LoVo (cell line): Measurements from ENCODE around the gene DHRS3.
"Not testable (repeated sequence)": the region's sequence is repeated elsewhere in the genome, so short reads cannot be mapped to it uniquely, and the experiment has no call there.

Experiments used
- DNase-seq: peaks from one replicate; pipeline ENCODE4 v3.0.0-alpha.2; 2016; ENCODE audit warnings: low spot score

The DHRS3 gene

DNA sequence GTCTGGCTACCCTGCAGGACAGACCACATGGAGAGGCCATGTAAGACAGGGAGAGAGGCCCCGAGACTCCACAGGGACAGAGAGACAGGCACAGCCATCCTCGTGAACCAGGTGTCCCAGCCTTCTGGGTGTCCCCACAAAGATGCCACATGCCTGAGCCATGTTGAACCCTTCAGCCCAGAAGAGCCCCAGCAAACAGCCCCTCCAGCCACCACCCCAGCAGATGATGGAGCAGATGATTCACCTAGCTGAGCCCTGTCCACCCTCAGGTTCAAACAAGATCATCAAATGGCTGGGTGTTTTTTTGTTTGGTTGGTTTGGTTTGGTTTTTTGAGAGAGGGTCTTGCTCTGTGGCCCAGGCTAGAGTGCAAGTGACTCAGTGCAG lies 78.7 kb downstream of the DHRS3 start:
- no peak for DNase-seq

DNA sequence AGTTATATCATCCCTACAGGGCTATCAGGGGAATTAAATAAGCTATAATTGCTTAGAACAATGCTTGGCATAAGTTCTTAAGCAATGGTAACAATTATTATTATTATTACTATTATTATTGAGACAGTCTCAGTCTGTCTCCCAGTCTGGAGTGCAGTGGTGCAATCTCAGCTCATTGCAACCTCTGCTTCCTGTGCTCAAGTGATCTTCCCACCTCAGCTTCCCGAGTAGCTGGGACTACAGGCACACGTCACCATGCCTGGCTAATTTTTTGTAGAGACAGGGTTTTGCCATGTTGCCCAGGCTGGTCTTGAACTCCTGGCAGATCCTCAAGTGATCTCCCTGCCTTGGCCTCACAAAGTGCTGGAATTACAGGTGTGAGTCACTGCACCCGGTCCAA lies 79.5 kb downstream of the DHRS3 start:
- not testable (repeated sequence) for DNase-seq

DNA sequence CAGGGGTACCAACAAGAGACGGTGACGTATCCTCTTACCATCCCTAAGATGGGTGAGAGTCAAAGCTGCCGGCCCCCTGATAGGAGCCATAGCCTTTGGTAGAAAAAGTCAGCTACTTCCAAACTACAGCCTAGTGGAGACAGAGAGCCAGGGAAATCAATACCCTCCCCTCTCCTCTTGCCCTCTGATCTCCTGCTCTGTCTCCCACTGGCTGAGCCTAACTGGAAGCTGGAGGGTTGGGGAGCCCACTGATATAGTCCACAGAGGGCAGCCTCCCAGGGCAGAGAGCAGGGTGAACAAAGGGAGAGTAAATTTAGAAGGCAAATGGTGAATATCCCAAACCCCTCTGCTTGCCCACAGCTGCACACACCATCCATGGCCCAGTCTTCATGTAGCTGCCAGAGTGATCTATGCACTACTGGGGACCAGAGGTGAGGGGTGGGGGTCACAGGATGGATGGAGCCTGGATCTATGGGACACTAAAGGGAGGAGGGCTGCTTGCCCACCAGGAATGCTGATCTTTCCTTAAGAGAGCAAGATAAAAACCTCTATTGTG lies 80.0 kb downstream of the DHRS3 start:
- DNase-seq, result no peak

DNA sequence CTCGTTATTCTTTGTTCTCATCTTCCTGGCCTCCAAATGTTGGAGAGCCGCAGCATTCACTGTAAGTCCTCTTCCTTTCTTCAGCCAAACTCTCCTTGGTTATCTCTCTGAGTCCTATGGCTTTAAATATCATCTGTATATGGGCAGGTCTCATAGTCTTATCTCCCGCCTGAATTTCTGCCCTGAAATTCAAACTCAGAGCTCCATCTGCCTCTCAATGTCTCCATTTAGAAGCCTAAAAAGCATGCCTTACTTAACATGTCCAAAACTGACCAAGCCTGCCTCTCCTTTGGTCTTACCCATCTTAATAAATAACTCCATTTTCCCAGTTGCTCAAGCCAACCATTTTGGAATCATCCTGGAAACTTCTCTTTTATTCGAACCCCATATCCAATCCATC lies 80.7 kb downstream of the DHRS3 start:
- DNase-seq, result no peak

DNA sequence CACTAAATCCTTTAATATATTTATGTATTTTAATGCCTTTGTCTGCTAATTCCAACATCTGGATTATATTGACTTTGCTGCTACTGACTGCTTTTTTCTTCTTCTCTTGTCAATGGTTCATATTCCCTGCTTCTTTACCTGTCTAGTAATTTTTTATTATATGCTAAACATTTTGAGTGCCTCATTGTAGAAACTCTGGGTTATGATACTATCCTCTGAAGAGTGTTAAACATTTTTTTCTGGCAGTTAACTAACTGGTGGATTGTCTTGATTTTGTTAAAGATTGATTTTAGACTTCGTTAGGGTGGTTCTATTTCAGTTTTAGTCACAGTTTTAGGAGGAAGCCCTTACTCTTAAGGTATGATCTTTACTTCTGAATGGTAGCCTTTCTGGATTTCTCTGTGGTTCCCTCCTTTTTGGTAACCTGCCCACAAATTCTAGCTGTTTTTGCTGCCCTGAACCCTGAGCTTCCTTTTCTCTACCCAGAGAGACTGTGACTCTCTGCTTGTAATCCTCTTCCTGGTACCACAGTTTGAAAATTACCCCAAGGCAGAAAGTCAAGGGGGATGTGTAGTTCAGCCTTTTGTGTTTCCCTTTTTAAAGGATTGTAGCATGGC lies 81.9 kb downstream of the DHRS3 start:
- no peak for DNase-seq

- DNase-seq, result no peak
Observed at GRCh38 chr1:12532405-12533315, 85.3 kb downstream of the DHRS3 start.

DNA sequence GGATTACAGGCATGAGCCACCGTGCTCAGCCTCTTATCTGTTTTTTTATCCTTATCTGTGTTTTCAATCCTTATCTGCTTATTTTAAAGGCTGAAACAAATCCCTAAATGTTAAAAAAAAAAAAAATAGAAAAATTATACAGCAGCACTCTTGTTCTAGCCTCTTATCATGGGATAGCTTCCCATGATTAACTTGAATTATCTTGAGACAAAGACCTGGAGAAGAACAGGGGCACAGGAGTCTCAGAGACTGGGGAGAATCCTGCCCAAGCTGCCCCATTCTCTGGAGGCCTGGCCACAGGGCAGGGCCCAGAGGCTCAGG lies 86.9 kb downstream of the DHRS3 start:
- no peak for DNase-seq

DNA sequence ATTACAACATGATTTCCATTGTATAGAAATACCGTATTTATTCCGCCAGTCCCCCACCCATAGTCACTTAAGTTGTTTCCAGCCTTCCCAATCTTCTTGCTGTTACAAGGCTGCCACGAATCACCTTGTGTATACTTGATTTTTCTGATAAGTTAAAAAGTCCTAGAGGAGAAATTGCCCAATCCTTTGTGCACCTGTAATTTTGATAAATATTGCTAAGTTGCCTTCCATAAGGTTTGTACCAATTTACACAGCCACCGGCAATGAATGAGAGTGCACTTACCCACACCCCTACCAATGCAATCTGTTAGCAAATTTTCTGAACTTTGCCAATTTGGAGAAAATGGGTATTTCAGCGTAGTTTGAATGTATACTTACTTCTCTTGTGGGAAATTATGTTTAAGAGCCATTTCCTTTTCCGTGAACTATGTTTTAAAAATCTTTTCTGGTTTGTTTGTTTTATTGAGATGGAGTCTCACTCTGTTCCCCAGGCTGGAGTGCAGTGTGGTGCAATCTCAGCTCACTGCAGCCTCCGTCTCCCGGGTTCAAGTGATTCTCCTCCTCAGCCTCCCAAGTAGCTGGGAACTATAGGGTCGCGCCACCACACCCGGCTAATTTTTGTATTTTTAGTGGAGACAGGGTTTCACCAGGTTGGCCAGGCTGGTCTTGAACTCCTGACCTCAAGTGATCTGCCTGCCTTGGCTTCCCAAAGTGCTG lies 87.4 kb downstream of the DHRS3 start:
- DNase-seq, result no peak

GRCh38 chr1:12529640-12530174 lies 88.3 kb downstream of the DHRS3 start:
- no peak for DNase-seq

DNA sequence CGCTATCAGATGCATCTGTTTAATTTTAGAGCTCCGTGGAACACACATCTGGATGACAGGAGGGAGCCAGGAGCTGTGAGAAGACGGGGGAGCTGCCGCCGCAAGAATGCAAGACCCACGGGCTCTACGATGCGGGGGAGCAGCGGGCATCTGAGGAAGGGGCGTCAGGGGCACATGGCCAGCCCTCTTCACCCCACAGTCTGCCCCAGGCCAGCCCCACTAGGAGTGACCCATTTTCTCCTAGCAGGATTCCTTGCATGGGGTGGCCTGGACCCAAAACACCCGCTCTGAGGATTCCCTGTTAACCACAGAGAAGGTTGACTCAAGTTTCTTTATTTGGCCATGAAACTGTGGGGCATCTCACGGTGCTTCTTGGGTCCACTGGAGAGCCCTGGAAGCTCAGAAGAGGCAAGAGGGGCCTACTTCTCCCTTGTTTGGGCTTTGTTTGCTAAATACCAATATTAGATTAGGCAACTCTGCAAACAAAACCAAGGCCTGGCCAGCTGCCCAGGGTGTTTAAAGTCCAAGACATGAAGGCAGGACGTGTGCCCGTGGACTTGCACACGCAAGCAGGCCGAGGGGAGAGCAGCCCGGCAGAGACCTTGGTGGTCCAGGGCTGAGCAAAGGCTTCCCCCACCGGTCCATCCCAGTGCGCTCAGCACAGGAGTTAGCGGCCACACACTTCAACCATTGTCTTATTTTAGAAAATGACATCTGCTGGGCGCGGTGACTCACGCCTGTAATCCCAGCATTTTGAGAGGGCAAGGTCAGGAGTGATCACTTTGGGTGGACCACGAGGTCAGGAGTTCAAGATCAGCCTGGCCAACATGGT lies 89.8 kb downstream of the DHRS3 start:
- DNase-seq, result peak; percentile 80

- no peak for DNase-seq
Observed at GRCh38 chr1:12527564-12527963, 90.4 kb downstream of the DHRS3 start.

DNA sequence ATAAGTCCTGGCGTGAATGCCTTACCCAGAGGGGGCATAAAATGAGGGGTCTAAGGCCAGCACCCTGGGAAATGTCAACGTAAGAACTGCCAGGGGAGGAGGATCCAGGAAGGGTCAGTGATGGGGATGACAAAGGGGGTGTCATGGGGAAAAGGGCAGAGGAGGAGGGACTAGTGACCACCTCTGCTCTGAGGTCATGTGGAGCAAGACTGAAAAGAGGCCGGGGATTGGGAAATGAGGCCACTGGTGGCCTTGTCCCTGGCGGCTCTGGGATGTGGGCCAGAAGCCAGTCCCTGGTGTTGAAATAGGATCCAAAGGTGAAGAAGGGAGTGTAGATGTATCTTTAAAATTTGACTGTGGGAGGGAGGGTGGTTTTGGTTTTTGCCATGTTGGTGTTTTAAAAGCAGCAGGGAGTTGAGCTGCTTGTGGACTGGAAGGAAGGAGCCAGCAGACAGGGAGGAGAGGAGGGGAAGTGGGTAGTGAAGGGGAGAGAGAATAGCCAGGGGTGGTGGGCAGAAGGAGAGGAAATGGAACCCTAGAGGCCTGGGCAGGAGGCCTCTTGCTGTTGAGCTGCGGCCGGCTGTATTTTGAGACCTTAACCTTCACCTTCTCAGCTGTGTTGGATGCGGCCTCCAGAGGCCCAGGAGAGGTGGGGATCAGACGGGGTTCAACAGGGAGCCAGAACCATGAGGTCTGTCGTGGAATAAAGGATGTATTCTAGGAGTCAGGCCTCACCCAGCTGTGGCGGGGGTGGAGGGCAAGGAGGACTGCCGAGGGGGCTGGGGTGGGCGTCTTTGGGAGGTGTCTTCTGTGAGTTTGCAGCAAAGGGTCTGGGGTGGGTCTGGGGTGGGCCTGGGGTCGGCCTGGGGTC lies 92.5 kb downstream of the DHRS3 start:
- peak; percentile 31 for DNase-seq

DNA sequence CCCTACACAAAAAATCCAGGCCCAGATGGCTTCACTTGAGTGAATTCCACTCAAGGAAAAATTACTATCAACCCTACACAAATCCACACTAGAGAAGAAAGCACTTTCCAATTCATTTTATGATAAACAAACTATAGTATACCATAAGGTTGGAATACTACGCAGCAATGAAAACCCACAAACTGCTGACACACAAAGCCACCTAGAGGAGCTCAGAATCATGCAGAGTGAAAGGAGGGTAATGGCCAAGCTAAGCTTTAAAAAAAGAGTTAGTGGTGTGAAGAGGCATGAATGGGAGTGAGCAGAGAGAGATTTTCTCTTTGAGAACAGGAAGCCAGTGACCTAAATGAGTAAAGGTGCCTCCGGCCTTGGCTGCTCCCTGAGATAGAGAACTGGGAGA lies 93.7 kb downstream of the DHRS3 start:
- no peak for DNase-seq

GRCh38 chr1:12522780-12523179 lies 95.2 kb downstream of the DHRS3 start:
- not testable (repeated sequence) for DNase-seq

DNA sequence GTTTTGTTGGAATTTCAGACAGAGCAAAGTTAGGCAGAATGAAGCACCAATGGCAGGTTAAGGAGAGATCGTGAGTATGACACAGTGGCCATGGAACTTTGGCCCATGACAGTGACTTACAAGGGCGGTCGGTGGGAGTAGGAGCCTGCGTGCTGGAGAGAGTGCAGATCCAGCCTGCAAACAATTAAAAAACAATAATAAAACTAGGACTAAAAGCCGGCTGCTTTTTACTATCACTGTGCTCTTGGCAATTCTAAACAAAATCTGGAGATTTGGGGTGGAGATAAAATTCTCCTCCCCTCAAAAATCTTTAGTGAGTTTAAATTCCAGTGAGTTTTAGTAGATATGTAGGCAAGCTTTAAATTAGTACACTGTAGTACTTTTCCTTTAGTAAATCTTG lies 96.9 kb downstream of the DHRS3 start:
- DNase-seq, result no peak

DNA sequence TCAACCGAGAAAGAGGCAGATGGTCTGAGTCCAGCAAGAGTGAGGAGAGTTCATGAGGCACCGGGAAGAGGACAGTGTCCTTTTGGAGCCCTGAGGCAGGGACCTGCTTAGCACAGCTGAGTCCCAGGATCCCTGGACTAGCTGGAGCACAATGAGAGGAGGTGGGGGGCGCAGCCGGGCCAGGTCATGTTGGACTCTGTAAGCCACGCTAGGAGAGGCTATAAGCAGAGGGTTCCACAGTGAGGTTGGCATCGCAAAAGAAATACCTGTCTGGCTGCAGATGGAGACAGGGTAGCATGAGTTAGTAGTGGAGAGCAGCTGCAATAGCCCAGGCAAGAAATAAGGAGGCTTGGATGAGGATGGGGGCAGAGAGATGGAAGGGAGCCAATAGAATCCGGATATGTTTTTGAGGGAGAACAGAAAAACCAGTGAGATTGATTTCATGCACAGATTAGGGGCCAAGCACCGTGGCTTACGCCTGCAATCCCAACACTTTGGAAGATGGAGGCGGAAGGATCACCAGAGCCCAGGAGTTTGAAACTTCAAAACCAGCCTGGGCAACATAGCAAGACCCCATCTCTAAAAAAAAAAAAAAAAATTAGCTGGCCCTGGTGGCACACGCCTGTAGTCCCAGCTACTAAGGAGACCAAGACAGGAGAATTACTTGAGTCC lies 98.2 kb downstream of the DHRS3 start:
- no peak for DNase-seq

DNA sequence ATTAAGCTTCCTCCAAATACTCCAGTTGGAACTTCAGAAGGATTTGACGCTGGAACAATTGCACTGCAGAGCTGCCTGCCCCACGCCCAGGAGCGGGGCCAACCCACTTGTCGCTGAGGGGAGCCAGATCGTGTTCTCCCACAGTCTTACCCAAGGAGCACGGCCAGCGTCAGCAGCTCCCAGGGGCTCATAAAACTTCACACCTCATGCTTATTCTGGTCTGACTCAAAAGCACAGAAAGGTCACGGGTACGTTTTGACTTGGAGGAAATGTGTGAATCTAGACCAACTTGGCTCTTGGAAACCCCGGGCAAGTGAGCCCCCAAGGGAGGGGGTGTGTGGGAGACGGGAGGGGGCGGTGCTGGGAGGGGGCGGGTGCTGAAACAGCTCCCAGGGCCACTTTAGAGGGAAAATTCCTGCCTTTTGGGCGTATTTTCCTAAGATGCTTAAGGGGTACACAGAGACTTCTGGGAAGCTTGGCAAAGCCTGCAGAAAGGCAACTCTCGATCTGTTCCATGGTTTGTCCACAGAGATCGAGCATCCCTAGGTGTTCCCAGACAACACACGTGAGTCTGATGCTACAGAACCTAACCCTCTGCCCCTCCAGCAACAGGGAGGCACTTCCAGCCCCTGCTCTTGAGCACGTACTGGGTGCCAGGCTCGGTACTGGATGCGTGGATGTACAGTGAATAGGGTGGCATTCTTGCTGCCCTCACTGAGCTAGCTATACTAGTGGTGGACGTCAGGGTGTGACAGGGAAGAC lies 98.9 kb downstream of the DHRS3 start:
- DNase-seq, result peak; percentile 8
